Activated T-cell treated with anti-CD3 and anti-CD28 coated beads, Interleukin-2, amount 50 U/mL, for 24 hours (primary cell): ENCODE data around the gene TMEM170B.

ENCODE experiments used
- DNase-seq: peaks from one replicate; pipeline ENCODE4 v3.0.0-alpha.2; 2020
- H3K27ac Mint-ChIP-seq: 2 replicates; pipeline ENCODE4 v1.8.0; 2020; ENCODE audit warnings: mild to moderate bottlenecking, mixed read lengths
- H3K27me3 Mint-ChIP-seq: 2 replicates; pipeline ENCODE4 v1.8.0; 2020; ENCODE audit warnings: mixed read lengths
- H3K36me3 Mint-ChIP-seq: 2 replicates; pipeline ENCODE4 v1.8.0; 2020; ENCODE audit warnings: low read depth, mixed read lengths
- H3K4me1 Mint-ChIP-seq: 2 replicates; pipeline ENCODE4 v1.8.0; 2020; ENCODE audit warnings: low read depth, mixed read lengths
- H3K4me3 Mint-ChIP-seq: 2 replicates; pipeline ENCODE4 v1.8.0; 2020; ENCODE audit warnings: mild to moderate bottlenecking, moderate library complexity, mixed read lengths
- H3K9me3 Mint-ChIP-seq: 2 replicates; pipeline ENCODE4 v1.8.0; 2020; ENCODE audit warnings: mixed read lengths

TMEM170B gene

DNA sequence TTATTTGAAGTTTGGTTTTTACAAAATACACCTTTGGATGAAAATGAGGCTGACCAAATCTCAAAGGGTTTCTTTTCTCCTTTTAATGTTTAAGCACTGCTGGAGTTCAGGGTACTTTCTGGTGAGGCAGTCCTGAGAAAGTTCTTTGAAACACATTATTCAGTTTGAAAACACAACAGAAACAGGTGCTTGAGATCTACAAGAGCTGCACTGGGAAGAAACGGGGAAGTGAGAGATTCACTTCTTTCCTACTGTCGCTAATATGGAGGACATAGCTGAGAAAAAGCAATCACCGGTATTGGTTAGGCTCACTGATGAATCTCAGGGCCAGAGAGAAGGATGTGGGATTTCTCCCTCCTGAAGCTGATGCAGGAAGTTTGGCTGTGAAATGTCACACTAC lies 22.9 kb upstream of the TMEM170B start:
- no peaks in the 10 kb centered on the region for H3K4me1 Mint-ChIP-seq
- no peak overlapping the region for H3K27ac Mint-ChIP-seq
- H3K4me3 Mint-ChIP-seq: no peak overlapping the region
- H3K27me3 Mint-ChIP-seq: peaks cover 31% of the 10 kb centered on the region
- H3K36me3 Mint-ChIP-seq: no peaks in the 10 kb centered on the region
- no peak for DNase-seq
- H3K9me3 Mint-ChIP-seq: peaks cover 4% of the 10 kb centered on the region

DNA sequence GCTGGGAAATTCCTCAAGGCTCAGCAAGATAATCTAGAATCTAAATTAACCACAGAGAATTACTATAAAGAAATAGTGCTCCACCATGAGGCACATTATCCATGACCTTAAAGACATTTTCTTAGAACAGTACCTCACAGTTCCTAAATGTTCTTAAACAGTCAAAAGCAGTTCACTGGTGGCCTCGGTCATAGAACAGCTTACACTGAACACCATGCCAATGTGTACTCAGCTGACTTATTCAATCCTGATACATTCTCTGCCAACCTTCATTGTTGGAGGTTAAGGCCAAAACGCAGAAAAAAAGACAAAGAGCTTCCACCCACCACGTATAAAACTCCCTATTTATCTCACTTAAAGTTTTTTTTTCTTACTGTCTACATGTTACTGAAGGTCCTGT lies 21.8 kb upstream of the TMEM170B start:
- no peak for DNase-seq

DNA sequence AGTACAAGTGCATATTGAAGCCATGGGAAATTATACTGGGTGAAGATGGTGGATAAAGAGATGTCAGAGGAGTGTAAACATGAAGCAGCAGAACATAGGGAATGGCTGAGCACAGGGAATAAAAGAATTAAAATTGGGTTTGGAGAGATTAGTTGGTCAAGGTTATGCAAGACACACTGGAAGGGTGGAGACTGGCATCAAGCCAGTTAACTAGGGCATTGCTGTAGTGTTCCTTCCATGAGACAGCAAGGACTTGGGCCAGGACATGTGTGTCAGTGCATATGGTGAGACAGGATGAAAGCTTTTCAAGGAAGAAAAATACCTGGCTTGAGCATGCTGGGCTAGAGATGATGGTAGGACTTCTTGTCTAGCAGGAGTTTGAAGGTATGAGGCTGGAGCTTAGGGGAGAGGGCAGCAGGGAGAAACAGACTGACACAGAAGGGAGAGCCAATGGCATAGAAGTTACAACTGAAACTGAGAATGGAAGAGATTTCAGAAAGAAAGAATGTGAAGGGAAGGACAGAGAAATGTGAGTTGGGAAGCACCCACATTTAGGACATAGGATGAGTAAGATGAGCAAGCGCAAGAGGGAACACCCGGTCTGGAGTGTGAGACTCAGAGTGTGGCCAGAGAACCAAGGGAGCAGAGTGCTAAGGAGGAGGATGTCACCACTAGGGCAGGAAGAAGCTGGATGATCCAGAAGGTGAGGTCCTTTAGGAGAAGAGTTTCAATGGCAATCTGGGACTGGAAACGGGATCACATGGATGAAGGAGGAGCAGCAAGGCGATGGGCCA lies 14.5 kb upstream of the TMEM170B start:
- Mint-ChIP-seq H3K27ac (no peak overlapping the region), H3K36me3 (no peaks in the 10 kb centered on the region), H3K4me3 (no peak overlapping the region), H3K9me3 (peaks cover 2% of the 10 kb centered on the region), H3K4me1 (no peaks in the 10 kb centered on the region), H3K27me3 (peaks cover 17% of the 10 kb centered on the region)
- no peak for DNase-seq

More for the DNA sequence above, 21.8 kb upstream of the TMEM170B start:
- Mint-ChIP-seq H3K27ac (no peak overlapping the region), H3K4me1 (no peaks in the 10 kb centered on the region), H3K9me3 (peaks cover 4% of the 10 kb centered on the region), H3K27me3 (peaks cover 36% of the 10 kb centered on the region), H3K36me3 (no peaks in the 10 kb centered on the region), H3K4me3 (no peak overlapping the region)

DNA sequence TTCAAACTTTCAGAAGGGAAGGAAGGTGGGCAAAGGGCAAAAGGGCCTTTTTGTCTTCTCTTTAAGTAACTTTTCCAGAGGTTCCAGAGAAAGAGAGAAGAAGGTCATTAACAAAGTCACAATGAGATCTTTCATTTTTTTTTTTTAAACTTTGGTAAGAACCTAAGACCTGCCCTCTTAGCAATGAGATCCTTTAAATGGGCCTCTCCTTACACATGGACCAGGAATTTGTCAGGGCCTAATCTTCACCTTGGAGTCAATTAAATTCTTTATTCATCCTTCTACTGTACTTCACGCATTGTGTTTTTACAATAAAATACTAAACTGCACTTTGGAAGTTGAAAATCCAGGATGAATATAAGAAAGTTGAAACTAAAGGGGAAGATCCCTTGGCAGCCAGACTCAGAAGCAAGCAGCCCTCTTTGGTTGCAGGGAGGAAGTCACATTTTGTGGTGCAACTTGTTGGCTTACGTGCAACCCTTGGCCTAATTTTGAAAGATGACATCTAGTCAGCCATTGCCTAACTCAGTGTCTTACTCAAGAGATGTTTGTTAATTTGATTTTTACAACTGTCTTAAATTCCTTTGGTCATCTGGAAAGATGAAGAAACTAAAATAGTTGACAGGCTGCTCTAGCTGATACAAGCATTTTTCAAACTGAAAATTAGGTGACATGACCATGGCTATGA lies 11.9 kb upstream of the TMEM170B start:
- Mint-ChIP-seq H3K4me1 (no peaks in the 10 kb centered on the region), H3K4me3 (no peak overlapping the region), H3K9me3 (no peaks in the 10 kb centered on the region)

DNA sequence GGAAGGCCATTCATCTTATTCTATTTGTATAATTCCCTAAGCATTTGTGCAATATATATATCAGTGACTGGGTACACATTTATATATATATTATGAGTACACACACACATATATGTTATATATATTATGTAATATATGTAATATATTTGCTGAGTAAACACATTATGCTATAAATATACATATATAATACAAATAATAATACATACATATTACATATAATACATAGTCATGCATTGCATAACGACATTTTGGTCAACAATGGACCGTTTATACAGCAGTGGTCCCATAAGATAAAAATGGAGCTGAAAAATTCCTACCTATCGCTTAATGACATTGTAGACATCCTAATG lies 11.4 kb upstream of the TMEM170B start:
- no peak for DNase-seq
- Mint-ChIP-seq H3K4me1 (no peaks in the 10 kb centered on the region), H3K27me3 (peaks cover 11% of the 10 kb centered on the region), H3K36me3 (no peaks in the 10 kb centered on the region), H3K4me3 (no peak overlapping the region), H3K9me3 (no peaks in the 10 kb centered on the region), H3K27ac (no peak overlapping the region)

More for the DNA sequence above, 11.9 kb upstream of the TMEM170B start:
- no peak overlapping the region for H3K27ac Mint-ChIP-seq
- no peak for DNase-seq
- no peaks in the 10 kb centered on the region for H3K36me3 Mint-ChIP-seq
- peaks cover 16% of the 10 kb centered on the region for H3K27me3 Mint-ChIP-seq

DNA sequence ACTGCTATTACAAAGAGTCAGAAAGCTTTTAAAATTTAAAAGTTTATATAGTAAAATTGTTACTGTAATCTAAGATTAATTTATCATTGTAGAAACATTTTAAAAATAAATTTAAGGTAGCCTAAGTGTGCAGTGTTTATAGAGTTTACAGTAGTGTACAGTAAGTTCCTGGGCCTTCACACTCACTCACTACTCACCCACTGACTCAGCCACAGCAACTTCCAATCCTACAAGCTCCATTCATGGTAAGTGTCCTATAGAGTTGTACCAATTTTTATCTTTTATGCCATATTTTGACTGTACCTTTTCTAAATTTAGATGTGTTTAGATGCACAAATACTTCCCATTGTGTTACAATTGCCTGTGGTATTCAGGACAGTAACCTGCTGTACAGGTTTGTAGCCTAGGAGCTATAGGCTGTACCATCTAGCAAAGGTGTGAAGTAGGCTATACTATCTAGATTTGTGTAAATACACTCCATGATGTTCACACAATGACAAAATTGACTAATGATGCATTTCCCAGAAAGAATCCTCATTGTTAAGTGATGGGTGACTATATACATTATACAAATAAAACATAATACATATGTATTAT lies 10.2 kb upstream of the TMEM170B start:
- Mint-ChIP-seq H3K27me3 (peaks cover 11% of the 10 kb centered on the region), H3K9me3 (no peaks in the 10 kb centered on the region), H3K27ac (no peak overlapping the region), H3K4me3 (no peak overlapping the region), H3K4me1 (no peaks in the 10 kb centered on the region), H3K36me3 (no peaks in the 10 kb centered on the region)
- no peak for DNase-seq

DNA sequence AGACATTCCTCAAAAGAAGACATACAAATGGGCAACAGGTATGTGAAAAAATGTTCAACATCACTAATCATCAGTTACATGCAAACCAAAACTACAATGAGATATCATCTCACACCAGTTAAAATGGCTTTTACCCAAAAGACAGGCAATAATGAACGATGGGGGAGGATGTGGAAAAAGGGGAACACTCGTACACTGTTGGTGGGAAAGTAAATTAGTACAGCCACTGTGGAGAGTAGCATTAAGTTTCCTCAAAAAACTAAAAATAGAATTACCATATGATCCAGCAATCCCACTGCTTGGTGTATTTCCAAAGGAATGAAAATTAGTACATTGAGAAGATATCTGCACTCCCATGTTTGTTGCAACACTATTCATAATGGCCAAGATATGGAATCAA lies 8.6 kb upstream of the TMEM170B start:
- DNase-seq: no peak
- H3K9me3 Mint-ChIP-seq: no peaks in the 10 kb centered on the region
- no peaks in the 10 kb centered on the region for H3K4me1 Mint-ChIP-seq
- H3K4me3 Mint-ChIP-seq: no peak overlapping the region
- no peak overlapping the region for H3K27ac Mint-ChIP-seq
- H3K27me3 Mint-ChIP-seq: peaks cover 12% of the 10 kb centered on the region
- no peaks in the 10 kb centered on the region for H3K36me3 Mint-ChIP-seq

DNA sequence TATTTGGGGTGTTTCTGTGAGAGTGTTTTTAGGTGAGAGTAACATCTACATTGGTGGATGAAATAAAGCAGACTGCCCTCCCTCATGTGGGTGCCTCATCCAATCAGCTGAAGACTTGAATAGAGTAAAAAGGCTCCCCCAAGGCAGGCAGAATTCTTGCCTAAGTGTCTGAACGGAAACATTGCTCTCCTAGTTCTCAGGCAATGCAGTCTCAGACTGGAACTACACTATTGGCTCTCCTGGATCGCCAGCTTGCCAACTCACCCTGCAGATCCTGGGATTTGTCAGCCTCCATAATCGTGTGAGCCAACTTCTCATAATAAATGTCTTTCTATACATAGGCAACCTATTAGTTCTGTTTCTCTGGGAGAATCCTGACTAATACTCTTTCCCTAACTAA lies 5.5 kb upstream of the TMEM170B start:
- H3K9me3 Mint-ChIP-seq: no peaks in the 10 kb centered on the region
- H3K4me3 Mint-ChIP-seq: no peak overlapping the region
- DNase-seq: no peak
- peaks cover 28% of the 10 kb centered on the region for H3K27me3 Mint-ChIP-seq
- H3K27ac Mint-ChIP-seq: no peak overlapping the region
- peaks cover 9% of the 10 kb centered on the region for H3K4me1 Mint-ChIP-seq
- no peaks in the 10 kb centered on the region for H3K36me3 Mint-ChIP-seq

DNA sequence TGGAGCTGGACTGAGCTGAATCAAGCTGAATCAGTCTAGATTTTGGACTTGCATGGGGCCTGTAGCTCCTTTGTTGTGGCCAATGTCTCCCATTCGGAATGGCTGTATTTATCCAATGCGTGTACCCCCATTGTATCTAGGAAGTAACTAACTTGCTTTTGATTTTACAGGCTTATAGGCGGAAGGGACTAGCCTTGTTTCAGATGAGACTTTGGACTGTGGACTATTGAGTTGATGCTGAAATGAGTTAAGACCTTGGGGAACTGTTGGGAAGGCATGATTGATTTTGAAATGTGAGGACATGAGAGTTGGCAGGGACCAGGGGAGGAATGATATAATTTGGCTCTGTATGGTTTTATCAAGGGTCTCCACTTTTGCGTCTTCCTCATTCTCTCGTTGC lies 3.0 kb upstream of the TMEM170B start:
- H3K4me3 Mint-ChIP-seq: no peak overlapping the region
- H3K27ac Mint-ChIP-seq: no peak overlapping the region
- peaks cover 18% of the 10 kb centered on the region for H3K27me3 Mint-ChIP-seq
- H3K4me1 Mint-ChIP-seq: peaks cover 17% of the 10 kb centered on the region
- H3K36me3 Mint-ChIP-seq: no peaks in the 10 kb centered on the region
- H3K9me3 Mint-ChIP-seq: no peaks in the 10 kb centered on the region
- no peak for DNase-seq

DNA sequence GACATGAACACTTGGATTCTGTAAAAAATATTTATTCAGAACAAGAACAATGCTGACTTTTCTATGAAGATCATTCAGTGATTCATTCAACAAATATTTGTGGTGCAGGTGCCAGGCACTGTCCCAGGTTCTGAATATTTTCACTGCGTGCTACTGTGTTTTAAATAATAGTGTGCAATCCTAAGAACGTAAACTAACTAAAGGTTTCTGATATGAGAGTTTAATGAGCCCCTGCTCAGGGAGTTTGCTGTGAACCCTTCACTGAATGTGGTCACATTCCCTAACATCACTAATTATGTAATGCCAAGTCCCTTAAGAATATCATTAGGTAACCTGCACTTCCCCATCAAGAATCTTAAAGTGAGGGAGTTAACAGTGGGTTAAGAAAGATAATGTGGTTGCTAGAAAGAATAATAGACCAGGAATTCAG lies 1.7 kb upstream of the TMEM170B start:
- Mint-ChIP-seq H3K4me3 (no peak overlapping the region), H3K9me3 (no peaks in the 10 kb centered on the region), H3K36me3 (no peaks in the 10 kb centered on the region), H3K4me1 (peaks cover 19% of the 10 kb centered on the region), H3K27ac (no peak overlapping the region), H3K27me3 (peaks cover 18% of the 10 kb centered on the region)
- no peak for DNase-seq

DNA sequence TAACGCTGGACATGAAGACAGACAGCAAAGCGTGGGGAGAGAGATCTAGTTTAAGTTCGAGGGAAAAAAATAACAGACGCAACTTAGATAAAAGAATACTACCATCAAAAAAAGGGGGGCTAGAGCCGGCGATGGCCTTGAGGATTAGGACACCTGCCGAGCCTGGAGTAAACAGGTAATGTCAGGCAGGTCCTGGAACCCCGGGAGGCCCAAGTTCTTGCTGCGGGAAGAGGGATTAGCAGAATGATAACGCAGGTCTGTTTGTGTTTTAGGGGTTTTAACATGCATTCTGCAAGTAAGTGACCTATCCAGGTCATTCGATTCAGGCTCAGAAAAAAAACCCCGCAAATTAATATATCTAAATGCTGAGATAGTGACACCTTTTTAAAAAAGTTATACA lies 754 bp upstream of the TMEM170B start:
- Mint-ChIP-seq H3K36me3 (no peaks in the 10 kb centered on the region), H3K4me1 (peaks cover 19% of the 10 kb centered on the region), H3K27me3 (peaks cover 18% of the 10 kb centered on the region), H3K27ac (peak overlapping the region; percentile 50), H3K4me3 (peak overlapping the region; percentile 77), H3K9me3 (no peaks in the 10 kb centered on the region)
- peak; percentile 35 for DNase-seq

DNA sequence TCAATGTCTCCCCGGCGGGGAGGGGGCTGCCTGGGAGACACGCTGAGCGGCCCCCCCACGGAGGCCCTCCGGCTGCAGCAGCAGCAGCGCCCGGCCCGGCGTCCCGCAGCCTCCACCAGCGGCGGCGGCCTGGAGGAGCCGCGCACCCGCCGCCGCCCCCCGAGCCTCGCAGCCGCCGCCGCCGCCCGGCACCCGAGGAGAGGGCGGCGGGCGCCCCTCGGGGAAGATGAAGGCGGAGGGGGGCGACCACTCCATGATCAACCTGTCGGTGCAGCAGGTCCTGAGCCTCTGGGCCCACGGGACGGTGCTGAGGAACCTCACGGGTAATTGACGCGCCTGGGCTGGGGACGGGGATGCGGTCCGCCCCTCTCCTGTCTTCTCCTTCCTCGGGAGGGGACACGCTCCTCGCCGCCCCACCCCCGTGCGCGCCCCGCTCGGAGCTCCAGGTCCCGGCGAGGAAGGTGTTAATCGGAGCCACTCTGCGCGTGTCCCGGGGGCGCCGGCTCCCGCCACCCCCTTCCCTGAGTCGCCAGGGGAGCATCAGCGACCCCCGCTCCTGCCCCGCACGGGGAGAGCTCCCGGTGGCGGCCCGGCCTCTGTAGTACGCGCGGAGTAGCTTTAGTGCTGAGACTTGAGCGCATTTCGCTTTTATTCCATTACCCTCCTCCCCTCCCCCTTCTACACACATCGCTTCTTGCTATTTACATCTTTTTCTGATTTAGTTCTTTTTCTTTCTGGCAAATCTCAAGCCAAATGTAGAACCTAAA lies 686 bp downstream of the TMEM170B start:
- Mint-ChIP-seq H3K27me3 (peaks cover 18% of the 10 kb centered on the region), H3K27ac (peak overlapping the region; percentile 50)

DNA sequence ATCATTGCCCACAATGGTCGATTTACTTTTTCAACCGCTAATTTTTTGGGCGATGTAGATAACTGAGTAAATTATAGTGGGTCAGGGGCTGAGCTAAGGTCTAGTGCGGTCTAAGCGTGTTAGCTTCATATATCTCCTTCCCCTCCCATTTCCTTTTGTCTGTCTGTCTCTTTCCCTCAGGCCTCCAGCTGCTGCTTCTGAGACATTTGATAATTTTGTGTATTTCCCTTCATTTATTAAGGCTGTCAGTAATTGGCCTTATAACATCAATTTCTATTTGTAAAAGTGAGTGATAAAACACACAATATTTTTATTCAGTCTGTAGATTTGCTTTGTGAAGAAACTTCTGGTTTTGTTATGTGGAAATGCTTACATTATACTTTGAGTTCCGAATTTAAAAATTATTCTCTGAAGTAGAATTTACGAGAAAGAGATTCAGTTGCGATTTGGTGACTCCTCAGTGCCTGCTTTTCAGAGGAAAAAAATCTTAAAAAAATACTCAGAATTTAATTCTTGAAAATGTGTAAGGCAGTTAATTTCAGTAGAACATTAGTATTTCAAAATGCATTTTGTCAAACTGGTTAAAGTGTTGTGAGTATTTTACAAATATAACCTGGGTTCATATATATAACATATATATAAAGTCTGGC lies 1.4 kb downstream of the TMEM170B start:
- Mint-ChIP-seq H3K27ac (peak overlapping the region; percentile 50), H3K4me1 (peaks cover 19% of the 10 kb centered on the region), H3K9me3 (no peaks in the 10 kb centered on the region), H3K36me3 (no peaks in the 10 kb centered on the region), H3K4me3 (peak overlapping the region; percentile 80), H3K27me3 (peaks cover 16% of the 10 kb centered on the region)
- DNase-seq: no peak

More for the DNA sequence above, 686 bp downstream of the TMEM170B start:
- Mint-ChIP-seq H3K4me1 (peaks cover 19% of the 10 kb centered on the region), H3K9me3 (no peaks in the 10 kb centered on the region), H3K36me3 (no peaks in the 10 kb centered on the region), H3K4me3 (peak overlapping the region; percentile 80)
- peak; percentile 65 for DNase-seq

DNA sequence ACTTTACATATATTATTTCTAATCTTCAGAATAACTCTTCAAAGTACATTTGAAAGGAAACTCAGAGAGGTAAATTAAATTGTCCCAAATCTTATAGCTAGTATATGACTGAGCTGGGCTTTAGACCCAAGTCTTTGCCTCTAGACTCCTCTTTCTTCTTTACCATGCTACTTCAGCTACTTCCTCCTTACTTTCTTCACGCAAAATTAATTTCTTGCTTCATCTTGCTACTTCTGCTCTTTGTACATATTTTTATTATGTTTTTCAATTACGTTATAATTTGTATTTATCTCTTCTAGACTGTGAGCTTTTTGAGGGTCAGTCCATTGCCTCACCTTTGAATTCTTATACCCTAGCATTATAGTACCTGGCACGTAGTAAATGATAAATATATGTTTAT lies 5.3 kb downstream of the TMEM170B start:
- no peaks in the 10 kb centered on the region for H3K9me3 Mint-ChIP-seq
- DNase-seq: no peak
- H3K27ac Mint-ChIP-seq: no peak overlapping the region
- no peak overlapping the region for H3K4me3 Mint-ChIP-seq
- no peaks in the 10 kb centered on the region for H3K36me3 Mint-ChIP-seq
- H3K27me3 Mint-ChIP-seq: no peaks in the 10 kb centered on the region
- H3K4me1 Mint-ChIP-seq: peaks cover 10% of the 10 kb centered on the region
